Neural cell (in vitro differentiated cells): ENCODE data around the gene GLB1L. TPM values are rescaled to one million over a fixed set of nuclear protein-coding genes. Genes with fewer than 3 reads are reported as not detected.

ENCODE experiments used
- H2AFZ ChIP-seq: fragments of 200-600, 300-800 bp; sonication (generic), shearing (Covaris generic); 2 replicates; pipeline ENCODE4 v1.6.0; 2014; ENCODE audit warnings: low read depth, mild to moderate bottlenecking, antibody characterized with exemption, low read length, moderate library complexity
- H3F3A ChIP-seq: fragments of 200-600 bp; shearing (Covaris generic); 2 replicates; pipeline ENCODE4 v1.6.1; 2016; ENCODE audit warnings: mild to moderate bottlenecking, moderate library complexity, mixed read lengths, antibody characterized with exemption, low read length; ENCODE audit not compliant: insufficient read depth, poor library complexity, severe bottlenecking
- H3K27ac ChIP-seq: fragments of 200-600, 300-800 bp; sonication (generic), shearing (Covaris generic); 2 replicates; pipeline ENCODE4 v1.5.1; 2014; ENCODE audit warnings: mild to moderate bottlenecking, low read length, moderate library complexity
- H3K27me3 ChIP-seq: fragments of 300-800, 200-600 bp; sonication (generic), shearing (Covaris generic); 2 replicates; pipeline ENCODE4 v1.6.0; 2014; ENCODE audit warnings: mild to moderate bottlenecking, low read depth, low read length, moderate library complexity; ENCODE audit not compliant: insufficient read depth
- H3K36me3 ChIP-seq: fragments of 300-800, 200-600 bp; sonication (generic), shearing (Covaris generic); 2 replicates; pipeline ENCODE4 v1.5.1; 2014; ENCODE audit warnings: mild to moderate bottlenecking, antibody characterized with exemption, low read length, moderate library complexity; ENCODE audit not compliant: insufficient read depth
- H3K4me2 ChIP-seq: fragments of 300-800, 200-600 bp; sonication (generic), shearing (Covaris generic); 2 replicates; pipeline ENCODE4 v1.6.0; 2014; ENCODE audit warnings: mild to moderate bottlenecking, low read length
- H3K4me3 ChIP-seq: fragments of 300-800, 200-600 bp; sonication (generic), shearing (Covaris generic); 2 replicates; pipeline ENCODE4 v1.5.1; 2014; ENCODE audit warnings: mild to moderate bottlenecking, low read length, moderate library complexity
- H3K79me2 ChIP-seq: fragments of 200-600 bp; shearing (Covaris generic); replicated peaks from 2 replicates; pipeline ENCODE4 v1.6.0; 2014; ENCODE audit warnings: mild to moderate bottlenecking, low read length, moderate library complexity; ENCODE audit not compliant: insufficient read depth
- H3K9ac ChIP-seq: fragments of 300-800, 200-600 bp; sonication (generic), shearing (Covaris generic); 2 replicates; pipeline ENCODE4 v1.6.1; 2016; ENCODE audit warnings: mild to moderate bottlenecking, low read length, mixed read lengths
- H3K9me2 ChIP-seq: fragments of 200-600 bp; shearing (Covaris generic); 2 replicates; pipeline ENCODE4 v1.6.1; 2016; ENCODE audit warnings: mild to moderate bottlenecking, low read length, mixed read lengths; ENCODE audit not compliant: insufficient read depth
- H3K9me3 ChIP-seq: fragments of 200-600, 300-800 bp; sonication (generic), shearing (Covaris generic); 2 replicates; pipeline ENCODE4 v1.6.1; 2016; ENCODE audit warnings: mild to moderate bottlenecking, mixed run types, low read length, moderate library complexity, mixed read lengths
- H4K20me1 ChIP-seq: fragments of 200-600 bp; shearing (Covaris generic); 2 replicates; pipeline ENCODE4 v1.6.1; 2016; ENCODE audit warnings: mild to moderate bottlenecking, mixed run types; ENCODE audit not compliant: insufficient read depth
- EP300 ChIP-seq: fragments of 450-650 bp; conservative IDR thresholded peaks from 2 replicates; pipeline ENCODE4 v1.6.1; 2014; ENCODE audit warnings: antibody characterized with exemption, mild to moderate bottlenecking, moderate library complexity; ENCODE audit not compliant: poor library complexity, severe bottlenecking
- EZH2 ChIP-seq: fragments of 200-600, 300-800 bp; shearing (Covaris generic), sonication (generic); IDR thresholded peaks from 2 replicates; pipeline ENCODE4 v1.6.1; 2014; ENCODE audit warnings: antibody characterized with exemption, low read length, borderline replicate concordance, mild to moderate bottlenecking; ENCODE audit not compliant: insufficient read depth, poor library complexity, severe bottlenecking
- MXI1 ChIP-seq: fragments of 450-650 bp; conservative IDR thresholded peaks from 2 replicates; pipeline ENCODE4 v1.6.1; 2014; ENCODE audit warnings: antibody characterized with exemption, mild to moderate bottlenecking; ENCODE audit not compliant: poor library complexity, severe bottlenecking
- POLR2AphosphoS5 ChIP-seq: IDR thresholded peaks from 2 replicates; pipeline ENCODE4 v1.6.1; 2012
- RAD21 ChIP-seq: fragments of 450-650 bp; conservative IDR thresholded peaks from 2 replicates; pipeline ENCODE4 v1.6.1; 2014; ENCODE audit warnings: antibody characterized with exemption, mild to moderate bottlenecking, moderate library complexity
- SMC3 ChIP-seq: fragments of 450-650 bp; conservative IDR thresholded peaks from 2 replicates; pipeline ENCODE4 v1.6.1; 2014; ENCODE audit warnings: antibody characterized with exemption, mild to moderate bottlenecking, moderate library complexity; ENCODE audit not compliant: poor library complexity
- TAF1 ChIP-seq: IDR thresholded peaks from 2 replicates; pipeline ENCODE4 v1.6.1; 2012; ENCODE audit warnings: low read depth
- polyA plus RNA-seq: library from polyadenylated mRNA; depleted of rRNA; stranded (reverse); fragments of >200 nt; gene quantifications from 2 replicates; pipeline ENCODE4 v1.2.3, GENCODE V29; 2014
- TF ChIP-seq, protein P1 (sequence below): IDR thresholded peaks from 2 replicates; pipeline ENCODE4 v1.6.1; 2012; ENCODE audit warnings: borderline replicate concordance
- TF ChIP-seq, protein P2 (sequence below): fragments of 450-650 bp; IDR thresholded peaks from 2 replicates; pipeline ENCODE4 v1.5.1; 2014; ENCODE audit warnings: antibody characterized with exemption, mild to moderate bottlenecking, moderate library complexity; ENCODE audit not compliant: poor library complexity, severe bottlenecking

The GLB1L gene
- polyA plus RNA-seq, 1 donor from 2014 or later: 12.9 TPM

GRCh38 chr2:219286436-219287115, 41.3 kb upstream of the GLB1L start:
- Histone ChIP-seq H3K9ac (no peak overlapping the region), H3K4me3 (no peak overlapping the region), H3K9me2 (no peaks in the 10 kb centered on the region), H3K9me3 (no peaks in the 10 kb centered on the region), H3K4me2 (no peak overlapping the region), H4K20me1 (no peaks in the 10 kb centered on the region), H3F3A (no peaks in the 10 kb centered on the region), H3K79me2 (no peaks in the 10 kb centered on the region), H3K36me3 (no peaks in the 10 kb centered on the region), H2AFZ (no peak overlapping the region), H3K27me3 (no peaks in the 10 kb centered on the region), H3K27ac (no peak overlapping the region)
- TF ChIP-seq TAF1: no peak
- TF ChIP-seq, protein P1, sequence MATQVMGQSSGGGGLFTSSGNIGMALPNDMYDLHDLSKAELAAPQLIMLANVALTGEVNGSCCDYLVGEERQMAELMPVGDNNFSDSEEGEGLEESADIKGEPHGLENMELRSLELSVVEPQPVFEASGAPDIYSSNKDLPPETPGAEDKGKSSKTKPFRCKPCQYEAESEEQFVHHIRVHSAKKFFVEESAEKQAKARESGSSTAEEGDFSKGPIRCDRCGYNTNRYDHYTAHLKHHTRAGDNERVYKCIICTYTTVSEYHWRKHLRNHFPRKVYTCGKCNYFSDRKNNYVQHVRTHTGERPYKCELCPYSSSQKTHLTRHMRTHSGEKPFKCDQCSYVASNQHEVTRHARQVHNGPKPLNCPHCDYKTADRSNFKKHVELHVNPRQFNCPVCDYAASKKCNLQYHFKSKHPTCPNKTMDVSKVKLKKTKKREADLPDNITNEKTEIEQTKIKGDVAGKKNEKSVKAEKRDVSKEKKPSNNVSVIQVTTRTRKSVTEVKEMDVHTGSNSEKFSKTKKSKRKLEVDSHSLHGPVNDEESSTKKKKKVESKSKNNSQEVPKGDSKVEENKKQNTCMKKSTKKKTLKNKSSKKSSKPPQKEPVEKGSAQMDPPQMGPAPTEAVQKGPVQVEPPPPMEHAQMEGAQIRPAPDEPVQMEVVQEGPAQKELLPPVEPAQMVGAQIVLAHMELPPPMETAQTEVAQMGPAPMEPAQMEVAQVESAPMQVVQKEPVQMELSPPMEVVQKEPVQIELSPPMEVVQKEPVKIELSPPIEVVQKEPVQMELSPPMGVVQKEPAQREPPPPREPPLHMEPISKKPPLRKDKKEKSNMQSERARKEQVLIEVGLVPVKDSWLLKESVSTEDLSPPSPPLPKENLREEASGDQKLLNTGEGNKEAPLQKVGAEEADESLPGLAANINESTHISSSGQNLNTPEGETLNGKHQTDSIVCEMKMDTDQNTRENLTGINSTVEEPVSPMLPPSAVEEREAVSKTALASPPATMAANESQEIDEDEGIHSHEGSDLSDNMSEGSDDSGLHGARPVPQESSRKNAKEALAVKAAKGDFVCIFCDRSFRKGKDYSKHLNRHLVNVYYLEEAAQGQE: no peak
- no peak for TF ChIP-seq POLR2AphosphoS5
- TF ChIP-seq SMC3: no peak
- TF ChIP-seq EP300: no peak
- no peak for TF ChIP-seq EZH2
- TF ChIP-seq, protein P2, sequence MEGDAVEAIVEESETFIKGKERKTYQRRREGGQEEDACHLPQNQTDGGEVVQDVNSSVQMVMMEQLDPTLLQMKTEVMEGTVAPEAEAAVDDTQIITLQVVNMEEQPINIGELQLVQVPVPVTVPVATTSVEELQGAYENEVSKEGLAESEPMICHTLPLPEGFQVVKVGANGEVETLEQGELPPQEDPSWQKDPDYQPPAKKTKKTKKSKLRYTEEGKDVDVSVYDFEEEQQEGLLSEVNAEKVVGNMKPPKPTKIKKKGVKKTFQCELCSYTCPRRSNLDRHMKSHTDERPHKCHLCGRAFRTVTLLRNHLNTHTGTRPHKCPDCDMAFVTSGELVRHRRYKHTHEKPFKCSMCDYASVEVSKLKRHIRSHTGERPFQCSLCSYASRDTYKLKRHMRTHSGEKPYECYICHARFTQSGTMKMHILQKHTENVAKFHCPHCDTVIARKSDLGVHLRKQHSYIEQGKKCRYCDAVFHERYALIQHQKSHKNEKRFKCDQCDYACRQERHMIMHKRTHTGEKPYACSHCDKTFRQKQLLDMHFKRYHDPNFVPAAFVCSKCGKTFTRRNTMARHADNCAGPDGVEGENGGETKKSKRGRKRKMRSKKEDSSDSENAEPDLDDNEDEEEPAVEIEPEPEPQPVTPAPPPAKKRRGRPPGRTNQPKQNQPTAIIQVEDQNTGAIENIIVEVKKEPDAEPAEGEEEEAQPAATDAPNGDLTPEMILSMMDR: no peak
- no peak for TF ChIP-seq MXI1
- no peak for TF ChIP-seq RAD21

DNA sequence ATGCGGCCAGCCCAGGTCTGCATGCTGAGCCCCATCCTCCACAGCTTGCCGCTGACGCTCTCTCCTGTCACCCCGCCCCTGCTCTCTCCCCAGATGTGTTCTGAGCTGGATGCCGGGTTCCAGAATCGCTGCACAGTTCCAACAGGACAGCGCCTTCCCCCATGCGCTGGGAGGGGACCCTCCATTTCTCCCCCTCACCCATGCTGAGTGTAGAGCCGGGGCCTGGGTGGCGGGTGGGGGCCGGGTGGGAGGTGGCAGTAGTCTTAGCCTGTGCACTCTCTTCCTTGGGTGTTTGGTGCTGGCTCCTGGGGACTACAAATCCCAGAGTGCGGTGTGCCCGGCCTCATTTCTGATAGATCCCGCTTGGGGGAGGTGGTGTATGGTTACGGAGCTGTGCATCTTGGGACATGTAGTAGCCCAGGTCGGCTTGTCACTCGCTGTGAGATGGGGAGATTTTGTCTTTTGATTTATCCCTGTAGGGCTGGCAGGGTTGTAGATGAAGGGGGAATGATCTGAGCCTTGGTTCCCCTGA, 40.7 kb upstream of the GLB1L start:
- no peaks in the 10 kb centered on the region for H3K9me3 ChIP-seq
- no peak overlapping the region for H3K4me3 ChIP-seq
- no peak overlapping the region for H3K9ac ChIP-seq
- H3F3A ChIP-seq: no peaks in the 10 kb centered on the region
- no peaks in the 10 kb centered on the region for H3K79me2 ChIP-seq
- no peak for TF ChIP-seq EP300
- TF ChIP-seq TAF1: no peak
- TF ChIP-seq, protein P1: no peak
- no peak for TF ChIP-seq SMC3
- TF ChIP-seq, protein P2: no peak
- no peak for TF ChIP-seq POLR2AphosphoS5
- no peak for TF ChIP-seq MXI1
- no peaks in the 10 kb centered on the region for H4K20me1 ChIP-seq
- no peak overlapping the region for H2AFZ ChIP-seq
- no peaks in the 10 kb centered on the region for H3K9me2 ChIP-seq
- no peaks in the 10 kb centered on the region for H3K27me3 ChIP-seq
- H3K4me2 ChIP-seq: no peak overlapping the region
- H3K27ac ChIP-seq: no peak overlapping the region
- no peaks in the 10 kb centered on the region for H3K36me3 ChIP-seq
